PFSK-1 (cell line): ENCODE measurements around the gene SLC6A13.

Experiments used
- POLR2AphosphoS5 ChIP-seq: IDR thresholded peaks from 2 replicates; pipeline ENCODE4 v1.6.1; 2012; ENCODE audit warnings: low read depth, mild to moderate bottlenecking, control low read depth, low read length, moderate library complexity
- TAF1 ChIP-seq: IDR thresholded peaks from 2 replicates; pipeline ENCODE4 v1.6.1; 2012; ENCODE audit warnings: low read length, control low read depth, borderline replicate concordance; ENCODE audit not compliant: insufficient read depth

GRCh38 chr12:223841-224240 lies 38.8 kb downstream of the SLC6A13 start:
- TF ChIP-seq POLR2AphosphoS5 = no peak
- TF ChIP-seq TAF1 = no peak
